ENCODE measurements around the gene ATRNL1. TPM values are rescaled to one million over a fixed set of nuclear protein-coding genes. Genes with fewer than 3 reads are reported as not detected.

Gene ATRNL1
- total RNA-seq, 1 donor from 2014 or later = 2.9 TPM

- no peak for DNase-seq
- no peak overlapping the region for H3K4me3 ChIP-seq
- no peaks in the 10 kb centered on the region for H3K4me1 ChIP-seq
- no peak for TF ChIP-seq CTCF (IDR thresholded peaks at IDR 0.05; ENCODE audit: borderline replicate concordance)
- no peaks in the 10 kb centered on the region for H3K27me3 ChIP-seq (ENCODE audit: low read depth)
- intact Hi-C loops (cut with micrococcal nuclease) = no loop called here
- H3K36me3 ChIP-seq = no peaks in the 10 kb centered on the region
- no peak overlapping the region for H3K27ac ChIP-seq (replicated peaks)
- no peaks in the 10 kb centered on the region for H3K9me3 ChIP-seq (replicated peaks)
Observed at GRCh38 chr10:115879372-115880089, 786.4 kb downstream of the ATRNL1 start.

DNA sequence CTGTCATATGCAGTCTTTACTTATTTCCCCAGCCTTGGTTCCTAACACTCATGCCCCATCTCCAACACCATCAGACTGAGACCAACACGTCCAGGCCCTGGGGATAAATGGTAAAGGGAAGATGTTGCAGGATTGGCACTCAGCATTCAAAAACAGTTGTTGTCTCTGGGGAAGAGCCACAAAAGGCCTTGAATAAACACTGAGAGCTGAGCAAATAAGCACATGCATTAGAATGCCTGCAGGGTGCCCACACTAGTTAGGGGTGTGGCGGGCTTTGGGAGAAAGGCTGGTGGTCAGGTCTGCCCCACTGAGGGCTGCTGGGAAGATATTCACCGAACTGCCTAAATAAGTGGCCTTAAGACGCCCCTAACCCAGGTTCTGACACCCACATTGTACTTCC, 788.9 kb downstream of the ATRNL1 start:
- no peak overlapping the region for H3K27ac ChIP-seq (replicated peaks)
- H3K36me3 ChIP-seq = no peaks in the 10 kb centered on the region
- no peaks in the 10 kb centered on the region for H3K9me3 ChIP-seq (replicated peaks)
- H3K4me1 ChIP-seq = no peaks in the 10 kb centered on the region
- TF ChIP-seq CTCF (IDR thresholded peaks at IDR 0.05; ENCODE audit: borderline replicate concordance) = no peak
- H3K4me3 ChIP-seq = no peak overlapping the region
- intact Hi-C loops (cut with micrococcal nuclease) = no loop called here
- H3K27me3 ChIP-seq (ENCODE audit: low read depth) = no peaks in the 10 kb centered on the region
- no peak for DNase-seq

GRCh38 chr10:115883372-115883771, 790.2 kb downstream of the ATRNL1 start:
- H3K27me3 ChIP-seq (ENCODE audit: low read depth) = no peaks in the 10 kb centered on the region
- no peak overlapping the region for H3K4me3 ChIP-seq
- no peaks in the 10 kb centered on the region for H3K36me3 ChIP-seq
- intact Hi-C loops (cut with micrococcal nuclease) = no loop called here
- no peaks in the 10 kb centered on the region for H3K4me1 ChIP-seq
- no peak for TF ChIP-seq CTCF (IDR thresholded peaks at IDR 0.05; ENCODE audit: borderline replicate concordance)
- DNase-seq = no peak
- H3K27ac ChIP-seq (replicated peaks) = no peak overlapping the region
- H3K9me3 ChIP-seq (replicated peaks) = no peaks in the 10 kb centered on the region

DNA sequence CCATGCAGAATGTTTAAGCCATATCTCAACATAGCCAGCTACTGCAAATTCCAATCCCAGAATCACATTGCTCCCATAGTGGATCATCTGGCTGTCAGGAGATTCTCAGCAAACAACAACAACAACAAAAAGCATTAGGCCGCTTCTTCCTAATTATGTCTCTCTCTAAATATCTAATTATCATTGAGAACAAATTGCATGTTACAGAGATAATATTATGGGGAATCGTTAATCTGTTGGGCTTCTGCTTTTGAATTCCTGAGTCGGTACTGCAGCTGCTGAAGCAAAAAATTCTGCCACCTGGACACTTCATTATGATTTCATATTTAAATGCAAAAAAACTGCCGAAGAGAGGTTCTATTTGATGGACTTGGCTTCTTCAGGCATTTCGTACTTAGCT, 791.2 kb downstream of the ATRNL1 start:
- Histone ChIP-seq H3K36me3 (no peaks in the 10 kb centered on the region), H3K9me3 (replicated peaks) (no peaks in the 10 kb centered on the region), H3K4me1 (no peaks in the 10 kb centered on the region), H3K27ac (replicated peaks) (no peak overlapping the region), H3K4me3 (no peak overlapping the region), H3K27me3 (ENCODE audit: low read depth) (no peaks in the 10 kb centered on the region)
- no peak for DNase-seq
- intact Hi-C loops (cut with micrococcal nuclease) = no loop called here
- TF ChIP-seq CTCF (IDR thresholded peaks at IDR 0.05; ENCODE audit: borderline replicate concordance) = no peak

DNA sequence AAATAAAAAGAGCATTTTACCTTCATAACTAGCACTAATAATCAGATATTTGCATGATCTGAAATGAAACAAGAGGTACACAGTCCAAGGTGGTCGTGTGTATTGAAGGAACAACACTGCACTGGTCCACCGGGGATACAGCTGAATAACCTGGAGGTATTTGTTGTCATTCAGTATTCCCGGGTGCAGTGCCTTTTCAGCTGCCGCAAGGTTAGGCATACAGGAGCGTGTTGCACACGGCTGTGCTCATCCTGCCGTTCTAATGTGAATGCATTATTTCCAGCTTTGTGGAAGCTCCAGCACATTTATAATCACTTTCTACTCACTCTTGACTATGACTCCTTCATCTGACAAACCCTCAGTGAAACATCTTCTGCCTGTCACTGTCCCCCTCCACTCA, 802.0 kb downstream of the ATRNL1 start:
- Histone ChIP-seq H3K27ac (replicated peaks) (no peak overlapping the region), H3K4me1 (no peaks in the 10 kb centered on the region), H3K4me3 (no peak overlapping the region), H3K9me3 (replicated peaks) (no peaks in the 10 kb centered on the region), H3K36me3 (no peaks in the 10 kb centered on the region), H3K27me3 (ENCODE audit: low read depth) (no peaks in the 10 kb centered on the region)
- no peak for DNase-seq
- intact Hi-C loops (cut with micrococcal nuclease) = no loop called here
- no peak for TF ChIP-seq CTCF (IDR thresholded peaks at IDR 0.05; ENCODE audit: borderline replicate concordance)

All from left ventricle myocardium inferior (tissue), 1 donor.